ENCODE measurements around the gene GOLGA6L10.
A peak's percentile ranks its signal among the peaks of the same experiment; 100 is the strongest.
"Not testable (repeated sequence)": the region's sequence is repeated elsewhere in the genome, so short reads cannot be mapped to it uniquely, and the experiment has no call there.

GOLGA6L10 gene

GRCh38 chr15:82317091-82317489, 32.2 kb downstream of the GOLGA6L10 start:
- DNase-seq = no peak

- not testable (repeated sequence) for DNase-seq
Measured at GRCh38 chr15:82316247-82317090, 32.8 kb downstream of the GOLGA6L10 start.

- no peak for DNase-seq
Measured at GRCh38 chr15:82315519-82316246, 33.6 kb downstream of the GOLGA6L10 start.

GRCh38 chr15:82314769-82315518, 34.3 kb downstream of the GOLGA6L10 start:
- DNase-seq = no peak

GRCh38 chr15:82313951-82314768, 35.1 kb downstream of the GOLGA6L10 start:
- not testable (repeated sequence) for DNase-seq

- DNase-seq = no peak
Measured at GRCh38 chr15:82313446-82313845, 35.8 kb downstream of the GOLGA6L10 start.

GRCh38 chr15:82312586-82313349, 36.5 kb downstream of the GOLGA6L10 start:
- no peak for DNase-seq

GRCh38 chr15:82311321-82311720, 38.0 kb downstream of the GOLGA6L10 start:
- DNase-seq = not testable (repeated sequence)

- DNase-seq = no peak
Measured at GRCh38 chr15:82309802-82310201, 39.5 kb downstream of the GOLGA6L10 start.

GRCh38 chr15:82307714-82308081, 41.6 kb downstream of the GOLGA6L10 start:
- DNase-seq = no peak

GRCh38 chr15:82306791-82307713, 42.2 kb downstream of the GOLGA6L10 start:
- no peak for DNase-seq

GRCh38 chr15:82305621-82306048, 43.6 kb downstream of the GOLGA6L10 start:
- DNase-seq = no peak

- DNase-seq = no peak
Measured at GRCh38 chr15:82304778-82305090, 44.5 kb downstream of the GOLGA6L10 start.

GRCh38 chr15:82303956-82304777, 45.1 kb downstream of the GOLGA6L10 start:
- DNase-seq = no peak

GRCh38 chr15:82301296-82302016, 47.8 kb downstream of the GOLGA6L10 start:
- DNase-seq = no peak

GRCh38 chr15:82300883-82301282, 48.4 kb downstream of the GOLGA6L10 start:
- DNase-seq = no peak

- not testable (repeated sequence) for DNase-seq
Measured at GRCh38 chr15:82300326-82300725, 48.9 kb downstream of the GOLGA6L10 start.

- DNase-seq = not testable (repeated sequence)
Measured at GRCh38 chr15:82299511-82299914, 49.8 kb downstream of the GOLGA6L10 start.

- peak; percentile 34 for DNase-seq
Measured at GRCh38 chr15:82298520-82298919, 50.8 kb downstream of the GOLGA6L10 start.

All from stimulated activated CD4-positive, alpha-beta T cell treated with anti-CD3 and anti-CD28 coated beads, Interleukin-12 subunit alpha, Interleukin-12 subunit beta, amount 100 ng/mL, for 4 hours (primary cell).